Measurements from ENCODE around the gene POU2F2. TPM values are rescaled to one million over a fixed set of nuclear protein-coding genes. Genes with fewer than 3 reads are reported as not detected.

Gene POU2F2
- total RNA-seq, 6 experiments from 2014 or later, result 6.4 to 11.0 (median 7.8) TPM

DNA sequence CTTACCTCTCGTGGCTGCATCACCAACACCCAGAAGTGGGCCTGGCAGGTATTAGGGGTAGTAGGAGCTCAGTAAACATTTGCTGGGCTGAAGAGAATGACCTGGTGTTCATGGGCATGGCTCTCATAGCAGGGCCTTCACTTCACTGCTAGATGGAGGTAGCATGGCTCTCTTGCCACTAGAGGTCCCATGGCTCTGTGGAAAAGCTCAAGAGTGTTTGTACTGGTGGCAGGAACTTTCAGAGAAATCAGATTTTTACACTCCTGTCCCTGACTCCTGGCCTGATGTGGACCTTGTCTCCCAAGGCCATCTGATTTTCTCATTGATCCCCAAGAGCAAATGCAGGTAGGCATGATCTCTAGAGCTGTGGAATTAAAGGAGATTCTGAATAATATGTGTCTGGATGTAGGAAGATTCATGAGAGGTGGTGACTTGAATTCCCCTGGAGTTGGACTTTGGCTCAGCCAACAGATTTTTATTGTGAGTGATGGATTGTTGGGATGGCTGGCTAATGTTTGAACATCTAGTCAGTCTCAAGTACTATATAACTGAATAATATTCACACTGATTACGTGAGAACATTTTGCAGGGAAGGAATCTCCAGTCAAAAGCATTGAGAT lies 50.6 kb downstream of the POU2F2 start:
- TF ChIP-seq, protein P1, sequence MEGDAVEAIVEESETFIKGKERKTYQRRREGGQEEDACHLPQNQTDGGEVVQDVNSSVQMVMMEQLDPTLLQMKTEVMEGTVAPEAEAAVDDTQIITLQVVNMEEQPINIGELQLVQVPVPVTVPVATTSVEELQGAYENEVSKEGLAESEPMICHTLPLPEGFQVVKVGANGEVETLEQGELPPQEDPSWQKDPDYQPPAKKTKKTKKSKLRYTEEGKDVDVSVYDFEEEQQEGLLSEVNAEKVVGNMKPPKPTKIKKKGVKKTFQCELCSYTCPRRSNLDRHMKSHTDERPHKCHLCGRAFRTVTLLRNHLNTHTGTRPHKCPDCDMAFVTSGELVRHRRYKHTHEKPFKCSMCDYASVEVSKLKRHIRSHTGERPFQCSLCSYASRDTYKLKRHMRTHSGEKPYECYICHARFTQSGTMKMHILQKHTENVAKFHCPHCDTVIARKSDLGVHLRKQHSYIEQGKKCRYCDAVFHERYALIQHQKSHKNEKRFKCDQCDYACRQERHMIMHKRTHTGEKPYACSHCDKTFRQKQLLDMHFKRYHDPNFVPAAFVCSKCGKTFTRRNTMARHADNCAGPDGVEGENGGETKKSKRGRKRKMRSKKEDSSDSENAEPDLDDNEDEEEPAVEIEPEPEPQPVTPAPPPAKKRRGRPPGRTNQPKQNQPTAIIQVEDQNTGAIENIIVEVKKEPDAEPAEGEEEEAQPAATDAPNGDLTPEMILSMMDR (IDR thresholded peaks at IDR 0.05), result peak; percentile 77
- DNase-seq, result peak; percentile 61
- H3K36me3 Mint-ChIP-seq (ENCODE audit: low read depth), result peaks cover 23% of the 10 kb centered on the region

DNA sequence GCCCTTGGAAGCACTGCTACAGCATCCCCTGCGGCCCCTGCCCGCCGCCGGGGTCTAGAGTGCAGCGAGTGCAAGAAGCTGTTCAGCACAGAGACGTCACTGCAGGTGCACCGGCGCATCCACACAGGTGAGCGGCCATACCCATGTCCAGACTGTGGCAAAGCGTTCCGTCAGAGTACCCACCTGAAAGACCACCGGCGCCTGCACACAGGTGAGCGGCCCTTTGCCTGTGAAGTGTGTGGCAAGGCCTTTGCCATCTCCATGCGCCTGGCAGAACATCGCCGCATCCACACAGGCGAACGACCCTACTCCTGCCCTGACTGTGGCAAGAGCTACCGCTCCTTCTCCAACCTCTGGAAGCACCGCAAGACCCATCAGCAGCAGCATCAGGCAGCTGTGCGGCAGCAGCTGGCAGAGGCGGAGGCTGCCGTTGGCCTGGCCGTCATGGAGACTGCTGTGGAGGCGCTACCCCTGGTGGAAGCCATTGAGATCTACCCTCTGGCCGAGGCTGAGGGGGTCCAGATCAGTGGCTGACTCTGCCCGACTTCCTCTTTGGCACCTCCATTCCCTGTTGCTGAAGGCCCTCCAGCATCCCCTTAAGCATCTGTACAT lies 51.4 kb downstream of the POU2F2 start:
- no peak overlapping the region for H3K27ac Mint-ChIP-seq
- TF ChIP-seq, protein P1 (IDR thresholded peaks at IDR 0.05), result no peak
- peaks cover 40% of the 10 kb centered on the region for H3K4me1 Mint-ChIP-seq (ENCODE audit: low read depth)
- H3K9me3 Mint-ChIP-seq, result no peaks in the 10 kb centered on the region
- H3K36me3 Mint-ChIP-seq (ENCODE audit: low read depth), result peaks cover 26% of the 10 kb centered on the region
- peaks cover under 1% of the 10 kb centered on the region; the same call in 1 of the 2 replicates for H3K27me3 Mint-ChIP-seq (ENCODE audit: insufficient read depth)
- no peak for DNase-seq
- no peak overlapping the region for H3K4me3 Mint-ChIP-seq

More for the DNA sequence above, 50.6 kb downstream of the POU2F2 start:
- Mint-ChIP-seq H3K4me3 (no peak overlapping the region), H3K27me3 (ENCODE audit: insufficient read depth) (no peaks in the 10 kb centered on the region; the same call in none of the 2 replicates), H3K9me3 (no peaks in the 10 kb centered on the region), H3K4me1 (ENCODE audit: low read depth) (peaks cover 39% of the 10 kb centered on the region), H3K27ac (peak overlapping the region; percentile 67)

DNA sequence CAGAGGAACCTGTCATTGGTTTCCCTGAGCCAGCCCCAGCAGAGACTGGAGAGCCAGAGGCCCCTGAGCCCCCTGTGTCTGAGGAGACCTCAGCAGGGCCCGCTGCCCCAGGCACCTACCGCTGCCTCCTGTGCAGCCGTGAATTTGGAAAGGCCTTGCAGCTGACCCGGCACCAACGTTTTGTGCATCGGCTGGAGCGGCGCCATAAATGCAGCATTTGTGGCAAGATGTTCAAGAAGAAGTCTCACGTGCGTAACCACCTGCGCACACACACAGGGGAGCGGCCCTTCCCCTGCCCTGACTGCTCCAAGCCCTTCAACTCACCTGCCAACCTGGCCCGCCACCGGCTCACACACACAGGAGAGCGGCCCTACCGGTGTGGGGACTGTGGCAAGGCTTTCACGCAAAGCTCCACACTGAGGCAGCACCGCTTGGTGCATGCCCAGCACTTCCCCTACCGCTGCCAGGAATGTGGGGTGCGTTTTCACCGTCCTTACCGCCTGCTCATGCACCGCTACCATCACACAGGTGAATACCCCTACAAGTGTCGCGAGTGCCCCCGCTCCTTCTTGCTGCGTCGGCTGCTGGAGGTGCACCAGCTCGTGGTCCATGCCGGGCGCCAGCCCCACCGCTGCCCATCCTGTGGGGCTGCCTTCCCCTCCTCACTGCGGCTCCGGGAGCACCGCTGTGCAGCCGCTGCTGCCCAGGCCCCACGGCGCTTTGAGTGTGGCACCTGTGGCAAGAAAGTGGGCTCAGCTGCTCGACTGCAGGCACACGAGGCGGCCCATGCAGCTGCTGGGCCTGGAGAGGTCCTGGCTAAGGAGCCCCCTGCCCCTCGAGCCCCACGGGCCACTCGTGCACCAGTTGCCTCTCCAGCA lies 52.1 kb downstream of the POU2F2 start:
- H3K36me3 Mint-ChIP-seq (ENCODE audit: low read depth), result peaks cover 26% of the 10 kb centered on the region
- no peaks in the 10 kb centered on the region for H3K9me3 Mint-ChIP-seq
- no peak for DNase-seq
- H3K4me3 Mint-ChIP-seq, result no peak overlapping the region
- peaks cover 46% of the 10 kb centered on the region for H3K4me1 Mint-ChIP-seq (ENCODE audit: low read depth)
- peaks cover 6% of the 10 kb centered on the region for H3K27me3 Mint-ChIP-seq (ENCODE audit: insufficient read depth)
- TF ChIP-seq, protein P1 (IDR thresholded peaks at IDR 0.05), result no peak
- peak overlapping the region; percentile 50; the same call in 1 of the 2 replicates for H3K27ac Mint-ChIP-seq

DNA sequence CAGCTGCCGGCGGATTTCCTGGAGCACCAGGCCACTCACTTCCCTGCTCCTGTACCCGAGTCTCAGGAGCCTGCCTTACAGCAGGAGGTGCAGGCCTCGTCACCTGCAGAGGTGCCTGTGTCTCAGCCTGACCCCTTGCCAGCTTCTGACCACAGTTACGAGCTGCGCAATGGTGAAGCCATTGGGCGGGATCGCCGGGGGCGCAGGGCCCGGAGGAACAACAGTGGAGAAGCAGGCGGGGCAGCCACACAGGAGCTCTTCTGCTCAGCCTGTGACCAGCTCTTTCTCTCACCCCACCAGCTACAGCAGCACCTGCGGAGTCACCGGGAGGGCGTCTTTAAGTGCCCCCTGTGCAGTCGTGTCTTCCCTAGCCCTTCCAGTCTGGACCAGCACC lies 53.0 kb downstream of the POU2F2 start:
- peak overlapping the region; percentile 50; the same call in 1 of the 2 replicates for H3K27ac Mint-ChIP-seq
- H3K4me3 Mint-ChIP-seq, result no peak overlapping the region

More for the DNA sequence above, 53.0 kb downstream of the POU2F2 start:
- TF ChIP-seq, protein P1 (IDR thresholded peaks at IDR 0.05), result no peak
- Mint-ChIP-seq H3K9me3 (no peaks in the 10 kb centered on the region), H3K4me1 (ENCODE audit: low read depth) (peaks cover 47% of the 10 kb centered on the region), H3K27me3 (ENCODE audit: insufficient read depth) (peaks cover 6% of the 10 kb centered on the region), H3K36me3 (ENCODE audit: low read depth) (peaks cover 26% of the 10 kb centered on the region)
- DNase-seq, result no peak

Data from HFFc6 (cell line).